HG02642 (cell line): ENCODE data around the gene RHBDD1.

Experiments used
- ATAC-seq: cut with Tn5 transposase; IDR thresholded peaks from one replicate; pipeline ENCODE4 v1.9.1; 2021; ENCODE audit warnings: mild to moderate bottlenecking; ENCODE audit not compliant: unreplicated experiment, poor library complexity

RHBDD1 gene

GRCh38 chr2:227013881-227014280, 178.0 kb downstream of the RHBDD1 start:
- no peak for ATAC-seq

GRCh38 chr2:227016894-227017293, 181.0 kb downstream of the RHBDD1 start:
- no peak for ATAC-seq

DNA sequence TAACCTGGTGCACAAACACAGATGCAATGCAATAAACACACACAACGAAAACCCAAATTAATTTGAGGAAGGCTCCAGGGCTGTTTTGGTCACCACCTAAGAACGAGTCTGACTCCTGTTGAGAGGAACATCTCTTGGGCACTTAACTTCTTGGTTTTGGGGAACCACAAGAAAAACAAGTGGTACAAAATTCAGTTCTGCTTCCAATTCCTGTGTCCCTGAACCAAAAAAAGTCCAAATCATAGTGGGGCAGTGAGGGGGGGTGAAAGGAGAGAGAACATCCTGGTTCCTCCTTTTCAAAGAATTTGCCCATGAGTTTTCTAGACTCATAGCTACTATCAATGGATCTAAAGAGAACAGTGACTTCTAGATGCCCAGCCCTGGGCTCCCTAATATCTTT, 184.6 kb downstream of the RHBDD1 start:
- ATAC-seq = no peak

DNA sequence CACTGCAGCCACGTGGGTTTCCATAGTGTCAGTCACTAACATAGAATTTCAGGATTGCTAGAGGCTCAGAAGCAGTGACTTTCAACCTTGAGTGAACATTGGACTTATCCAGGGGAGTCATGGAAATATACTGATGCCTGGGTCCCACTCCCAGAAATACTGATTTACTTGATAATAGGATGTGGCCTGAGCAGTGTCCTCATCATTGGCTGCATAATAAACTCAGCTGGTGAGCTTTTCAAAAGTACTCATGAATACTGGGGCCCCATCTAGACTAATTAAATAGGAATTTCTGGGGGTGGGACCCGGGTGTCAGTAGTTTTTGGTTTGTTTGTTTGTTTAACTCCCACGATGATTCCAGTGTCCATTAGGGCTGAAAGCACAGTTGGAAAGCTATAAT, 186.8 kb downstream of the RHBDD1 start:
- no peak for ATAC-seq

DNA sequence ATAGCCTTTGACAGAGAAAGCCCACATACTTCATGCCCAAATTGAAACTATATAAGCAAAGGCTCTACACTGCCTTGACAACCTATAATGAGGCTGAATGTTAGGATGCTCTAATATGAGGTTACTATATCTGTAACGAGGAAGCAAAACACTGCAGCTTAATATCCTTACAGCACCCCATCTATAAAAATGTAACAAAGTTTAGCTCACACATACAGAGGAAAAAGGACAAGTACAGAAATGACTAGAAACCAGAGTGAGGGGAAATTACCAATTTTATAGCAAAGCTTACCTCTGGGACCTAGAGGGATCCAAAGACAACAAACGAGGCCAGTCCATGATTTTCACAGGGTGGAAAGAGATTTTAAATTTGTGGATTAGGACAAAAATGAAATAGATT, 189.7 kb downstream of the RHBDD1 start:
- no peak for ATAC-seq

DNA sequence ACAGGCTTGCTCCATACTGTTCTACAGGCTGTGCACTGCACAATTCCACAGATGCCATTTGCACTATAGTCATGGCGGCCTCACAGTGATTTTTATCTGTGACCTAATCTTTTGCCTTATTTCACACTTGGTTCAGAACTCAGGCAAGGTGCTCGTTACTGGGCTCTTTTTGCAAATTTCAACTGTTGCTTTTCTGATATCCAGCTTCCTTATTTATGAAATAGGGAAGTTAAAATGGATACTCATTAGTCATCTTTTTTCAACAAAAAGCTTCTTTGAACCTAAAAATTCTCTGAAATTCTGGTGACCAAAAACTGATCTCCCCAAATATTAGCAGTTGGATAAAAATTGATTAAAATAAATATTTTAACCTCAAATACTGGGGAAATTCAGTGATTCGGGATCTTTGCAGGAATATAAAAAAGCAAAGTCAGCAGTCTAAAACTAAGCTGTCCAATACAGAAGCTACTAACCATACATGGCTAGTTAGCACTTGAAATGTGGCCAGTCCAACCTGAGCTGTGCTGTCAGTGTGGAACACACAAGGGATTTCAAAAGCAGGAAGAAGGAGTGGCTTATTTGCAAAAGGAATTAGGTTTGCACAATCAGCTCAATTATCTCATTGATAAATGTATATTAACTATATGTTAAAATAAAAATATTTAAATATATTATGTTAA, 193.7 kb downstream of the RHBDD1 start:
- no peak for ATAC-seq

- ATAC-seq = no peak
These were observed 194.9 kb downstream of the RHBDD1 start for GRCh38 chr2:227030789-227031188.

- no peak for ATAC-seq
These were observed 195.5 kb downstream of the RHBDD1 start for GRCh38 chr2:227031379-227031778.

- ATAC-seq = peak; percentile 85
These were observed 197.8 kb downstream of the RHBDD1 start for GRCh38 chr2:227033471-227034148.

- ATAC-seq = no peak
These were observed 200.0 kb downstream of the RHBDD1 start for GRCh38 chr2:227035711-227036367.

GRCh38 chr2:227036527-227036926, 200.7 kb downstream of the RHBDD1 start:
- ATAC-seq = no peak

DNA sequence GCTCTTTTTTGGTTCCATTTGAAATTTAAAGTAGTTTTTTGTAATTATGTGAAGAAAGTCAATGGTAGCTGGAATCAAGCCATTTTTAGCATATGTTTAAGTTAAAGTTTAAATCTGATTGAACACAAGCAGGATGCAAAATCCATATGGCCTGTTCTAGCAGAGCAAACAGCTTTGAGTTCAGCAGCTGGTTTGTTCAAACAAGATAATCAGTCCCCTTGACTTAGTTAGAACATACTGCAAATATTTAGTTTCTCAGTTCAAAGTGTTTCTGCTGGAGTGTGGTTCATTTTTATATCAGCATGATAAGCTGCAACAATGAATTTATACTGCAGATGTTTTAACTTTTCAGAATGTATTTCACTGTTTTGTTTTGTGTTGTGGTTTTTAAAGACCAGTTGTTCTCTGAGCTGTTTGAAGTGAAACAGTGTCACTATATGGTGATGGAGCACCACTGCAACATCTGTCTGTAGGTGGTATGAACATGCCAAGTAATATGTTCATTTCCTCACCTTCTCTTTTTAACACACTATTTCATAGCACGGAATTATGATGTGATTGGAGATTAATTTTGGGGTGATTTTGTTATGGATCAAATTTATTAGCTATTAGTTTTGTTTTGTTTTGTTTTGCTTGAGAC, 202.8 kb downstream of the RHBDD1 start:
- no peak for ATAC-seq

GRCh38 chr2:227043981-227044380, 208.1 kb downstream of the RHBDD1 start:
- no peak for ATAC-seq
